Activated naive CD4-positive, alpha-beta T cell treated with anti-CD3 and anti-CD28 coated beads, Interleukin-2, amount 50 U/mL, for 72 hours (primary cell): ENCODE data around the gene NSG1. TPM values are rescaled to one million over a fixed set of nuclear protein-coding genes. Genes with fewer than 3 reads are reported as not detected.
"Not testable (repeated sequence)": the region's sequence is repeated elsewhere in the genome, so short reads cannot be mapped to it uniquely, and the experiment has no call there.

Experiments
- ATAC-seq, 2 donors: fragments of 150-1000 bp; cut with Tn5 transposase; 2 replicates each; pipeline ENCODE4 v1.10.0; 2021; ENCODE audit warnings: mild to moderate bottlenecking in 2 of 2, moderate library complexity in 2 of 2
- DNase-seq, 2 donors: peaks; one replicate each; pipeline ENCODE4 v3.0.0; 2021 to 2022; ENCODE audit warnings: low spot score in 2 of 2
- H3K27ac Mint-ChIP-seq, 2 donors: one replicate each; pipeline ENCODE4 v1.8.0; 2022; ENCODE audit warnings: mild to moderate bottlenecking in 2 of 2, mixed read lengths in 2 of 2
- H3K36me3 Mint-ChIP-seq, 2 donors: one replicate each; pipeline ENCODE4 v1.8.0; 2022; ENCODE audit warnings: mixed read lengths in 2 of 2
- H3K9me3 Mint-ChIP-seq, 2 donors: one replicate each; pipeline ENCODE4 v1.8.0; 2022; ENCODE audit warnings: mixed read lengths in 2 of 2
- total RNA-seq, 2 donors: library from RNA; stranded (reverse); gene quantifications; one replicate each; pipeline ENCODE4 v1.2.3, GENCODE V29; 2022

The NSG1 gene, protein sequence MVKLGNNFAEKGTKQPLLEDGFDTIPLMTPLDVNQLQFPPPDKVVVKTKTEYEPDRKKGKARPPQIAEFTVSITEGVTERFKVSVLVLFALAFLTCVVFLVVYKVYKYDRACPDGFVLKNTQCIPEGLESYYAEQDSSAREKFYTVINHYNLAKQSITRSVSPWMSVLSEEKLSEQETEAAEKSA
- under 1 TPM; 0.25 to 0.91 TPM for total RNA-seq

- ATAC-seq (peak; percentile 47 to 48), DNase-seq (peak in 1 of 2 donors; percentile 17)
- no peaks in the 10 kb centered on the region for H3K9me3 Mint-ChIP-seq
- H3K36me3 Mint-ChIP-seq = no peaks in the 10 kb centered on the region
- no peak within 1 kb of the TSS for H3K27ac Mint-ChIP-seq
Observed at GRCh38 chr4:4386736-4387392, at the start of gene NSG1. Gene NSG1 (plus strand): TSS chr4:4387102. CDS start chr4:4387630, 528 bp downstream.

DNA sequence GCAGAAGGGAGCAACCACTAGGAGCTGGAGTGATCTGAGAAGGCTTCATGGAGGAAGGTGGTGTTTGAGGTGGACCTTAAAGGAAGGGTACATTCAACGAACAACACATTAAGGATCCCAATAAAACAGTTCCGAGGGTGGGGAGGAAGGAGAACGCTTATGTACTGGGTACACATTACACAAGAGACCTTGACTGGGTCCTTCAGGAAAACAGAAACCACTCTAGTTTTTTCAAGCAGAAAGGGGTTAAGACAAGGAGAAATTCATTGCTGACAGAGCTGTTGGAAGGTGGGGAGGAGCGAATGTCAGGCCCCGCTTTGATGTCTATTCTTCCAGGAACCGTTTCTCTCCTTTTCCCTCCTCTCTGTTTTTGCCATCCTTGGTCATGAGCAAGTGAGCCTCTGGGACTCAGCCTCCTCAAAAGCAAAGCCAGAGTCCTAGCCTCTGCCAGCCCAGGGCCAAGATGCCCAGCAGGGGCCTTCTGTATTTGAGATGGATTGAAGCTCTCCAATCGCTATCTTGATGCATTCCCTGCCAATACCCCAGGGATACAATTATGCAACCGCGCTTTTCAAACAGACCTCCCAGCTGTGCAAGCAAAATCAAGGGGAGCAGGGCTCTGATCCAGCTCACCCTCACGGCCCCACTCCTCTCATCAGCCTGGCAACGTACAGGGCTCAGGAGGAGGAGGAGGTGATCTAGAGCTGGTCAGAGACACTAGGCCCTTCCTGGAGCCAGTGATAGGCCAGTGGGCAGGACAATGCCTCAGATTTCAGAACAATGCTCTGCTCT lies 48.5 kb upstream of the NSG1 start:
- ATAC-seq = no peak
- H3K9me3 Mint-ChIP-seq = no peaks in the 10 kb centered on the region
- DNase-seq = no peak
- peak overlapping the region in 1 of 2 donors; percentile 5 for H3K27ac Mint-ChIP-seq
- H3K36me3 Mint-ChIP-seq = no peaks in the 10 kb centered on the region

DNA sequence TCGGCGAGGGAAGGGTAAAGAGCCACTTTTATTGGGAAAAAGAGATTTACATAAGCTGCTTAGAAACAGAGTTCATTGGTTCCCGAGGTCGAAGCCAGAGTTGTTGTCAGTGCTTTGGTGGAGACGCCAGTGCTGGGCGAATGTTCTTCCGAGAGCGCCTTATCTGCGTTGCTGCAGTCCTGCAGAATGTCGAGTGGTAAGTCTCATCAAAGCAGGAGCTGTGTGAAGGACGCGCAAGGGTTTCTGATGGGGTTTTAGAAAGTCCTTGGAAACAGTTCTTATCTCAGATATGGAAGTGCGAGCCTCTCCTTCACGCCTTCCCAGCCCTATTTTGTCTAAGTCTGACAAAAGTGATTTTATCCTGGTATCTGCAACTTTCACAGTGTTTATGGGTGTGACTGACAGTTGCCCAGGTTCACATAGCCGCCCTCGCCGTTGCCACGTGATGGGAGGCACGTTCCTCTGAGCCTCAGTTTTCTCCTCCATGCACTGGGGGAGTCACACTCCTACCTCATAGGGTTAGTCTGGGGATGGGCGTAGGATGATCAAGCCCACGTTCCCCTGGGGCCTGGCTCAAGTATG lies 47.3 kb upstream of the NSG1 start:
- Mint-ChIP-seq H3K9me3 (no peaks in the 10 kb centered on the region), H3K27ac (no peak overlapping the region), H3K36me3 (no peaks in the 10 kb centered on the region)
- ATAC-seq = no peak
- no peak for DNase-seq

DNA sequence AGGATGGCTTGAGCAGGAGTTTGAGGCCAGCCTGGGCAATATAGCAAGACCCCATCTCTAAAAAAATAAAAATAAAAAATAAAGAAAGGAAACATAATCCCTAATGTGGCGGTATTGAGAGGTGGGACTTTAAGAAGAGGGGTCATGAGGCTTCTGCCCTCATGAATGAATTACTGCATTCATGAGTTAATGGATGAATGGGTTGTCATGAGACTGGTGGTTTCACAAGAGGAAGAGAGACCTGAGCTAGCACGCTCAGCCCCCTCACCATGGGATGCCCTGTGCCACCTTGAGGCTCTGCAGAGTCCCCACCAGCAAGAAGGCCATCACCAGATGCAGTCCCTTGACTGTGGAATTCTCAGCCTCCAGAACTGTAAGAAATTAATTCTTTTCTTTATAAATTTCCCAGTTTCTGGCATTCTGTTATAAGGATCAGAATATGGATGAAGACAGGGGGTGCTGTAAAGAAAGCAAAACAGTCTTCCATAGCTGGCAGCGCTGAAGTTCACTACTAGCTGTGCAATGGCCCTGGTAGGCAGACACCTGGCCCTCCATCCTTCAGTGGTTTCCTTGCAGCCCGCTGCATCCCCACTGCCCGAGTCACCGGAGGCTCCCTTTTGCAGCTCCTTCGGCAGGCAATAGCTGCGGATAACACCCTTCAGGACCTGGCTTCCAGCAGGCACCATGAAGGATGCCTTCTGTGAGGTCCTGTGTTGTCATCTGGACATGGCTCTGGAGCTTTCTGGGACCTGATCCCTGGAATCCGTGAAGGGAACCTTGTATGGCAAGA lies 44.8 kb upstream of the NSG1 start:
- Mint-ChIP-seq H3K9me3 (no peaks in the 10 kb centered on the region), H3K36me3 (no peaks in the 10 kb centered on the region), H3K27ac (no peak overlapping the region)
- ATAC-seq = no peak
- no peak for DNase-seq

- ATAC-seq (no peak), DNase-seq (no peak)
- H3K9me3 Mint-ChIP-seq = no peaks in the 10 kb centered on the region
- no peaks in the 10 kb centered on the region for H3K36me3 Mint-ChIP-seq
- peak overlapping the region in 1 of 2 donors; percentile 31 for H3K27ac Mint-ChIP-seq
Observed at GRCh38 chr4:4343038-4343437, 43.9 kb upstream of the NSG1 start.

DNA sequence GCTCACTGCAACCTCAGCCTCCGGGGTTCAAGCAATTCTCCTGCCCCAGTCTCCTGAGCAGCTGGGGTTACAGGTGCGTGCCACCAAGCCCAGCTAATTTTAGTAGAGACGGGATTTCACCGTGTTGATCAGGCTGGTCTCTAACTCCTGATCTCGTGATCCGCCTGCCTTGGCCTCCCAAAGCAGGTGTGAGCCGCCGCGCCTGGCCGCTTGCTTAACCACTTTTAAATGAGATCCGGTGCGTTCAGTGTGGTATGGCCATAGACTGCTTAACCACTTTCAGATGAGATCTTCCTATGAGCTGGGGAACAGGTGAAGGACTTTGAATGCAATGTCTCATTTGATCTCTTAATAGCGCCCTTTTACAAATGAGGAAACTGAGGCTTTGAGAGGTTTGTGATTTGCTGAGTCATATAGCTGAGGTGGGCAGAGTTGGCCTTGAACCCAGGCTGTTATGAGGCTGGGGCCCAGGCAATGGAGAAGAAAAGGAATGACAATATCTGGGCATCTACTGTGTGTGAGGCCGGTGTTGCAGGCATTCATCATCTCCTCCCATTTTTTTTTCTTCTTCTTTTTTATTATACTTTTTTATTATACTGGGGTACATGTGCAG lies 41.9 kb upstream of the NSG1 start:
- no peak for ATAC-seq
- no peak for DNase-seq
- Mint-ChIP-seq H3K36me3 (peaks cover 5 to 9% of the 10 kb centered on the region in 2 donors), H3K27ac (peak overlapping the region in 1 of 2 donors; percentile 68), H3K9me3 (peaks cover 0 to 7% of the 10 kb centered on the region in 2 donors)

- peaks cover 5 to 9% of the 10 kb centered on the region in 2 donors for H3K36me3 Mint-ChIP-seq
- DNase-seq (no peak), ATAC-seq (no peak)
- no peak overlapping the region for H3K27ac Mint-ChIP-seq
- peaks cover 0 to 7% of the 10 kb centered on the region in 2 donors for H3K9me3 Mint-ChIP-seq
Observed at GRCh38 chr4:4347585-4347984, 39.3 kb upstream of the NSG1 start.

GRCh38 chr4:4348585-4348984 lies 38.3 kb upstream of the NSG1 start:
- peak; percentile 51 to 57 for ATAC-seq
- not testable (repeated sequence) for H3K9me3 Mint-ChIP-seq, H3K27ac Mint-ChIP-seq, H3K36me3 Mint-ChIP-seq, DNase-seq

DNA sequence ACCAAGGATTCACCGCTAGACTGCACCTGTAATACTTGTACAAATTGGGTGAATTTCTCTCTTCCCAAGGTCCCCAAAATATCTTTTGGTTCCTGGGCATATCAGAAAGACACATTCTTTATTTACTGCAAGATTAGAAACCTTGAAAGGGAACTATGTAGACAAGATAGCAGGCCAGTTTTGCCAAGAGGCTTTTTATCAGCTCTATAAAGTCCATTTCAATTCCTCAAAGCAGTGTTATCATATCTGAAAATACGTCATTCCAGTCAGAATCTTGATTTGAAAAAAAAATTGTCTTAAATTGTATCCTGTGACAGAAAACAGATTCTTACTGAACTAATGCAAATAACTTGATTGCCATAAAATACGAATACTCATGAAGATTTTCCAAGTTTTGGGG lies 37.0 kb upstream of the NSG1 start:
- ATAC-seq (no peak), DNase-seq (no peak)
- Mint-ChIP-seq H3K9me3 (peaks cover 0 to 9% of the 10 kb centered on the region in 2 donors), H3K27ac (no peak overlapping the region), H3K36me3 (peaks cover 5 to 9% of the 10 kb centered on the region in 2 donors)

- DNase-seq (no peak), ATAC-seq (no peak)
- Mint-ChIP-seq H3K27ac (no peak overlapping the region), H3K9me3 (peaks cover 0 to 9% of the 10 kb centered on the region in 2 donors), H3K36me3 (peaks cover 5 to 9% of the 10 kb centered on the region in 2 donors)
Observed at GRCh38 chr4:4350909-4351308, 36.0 kb upstream of the NSG1 start.

DNA sequence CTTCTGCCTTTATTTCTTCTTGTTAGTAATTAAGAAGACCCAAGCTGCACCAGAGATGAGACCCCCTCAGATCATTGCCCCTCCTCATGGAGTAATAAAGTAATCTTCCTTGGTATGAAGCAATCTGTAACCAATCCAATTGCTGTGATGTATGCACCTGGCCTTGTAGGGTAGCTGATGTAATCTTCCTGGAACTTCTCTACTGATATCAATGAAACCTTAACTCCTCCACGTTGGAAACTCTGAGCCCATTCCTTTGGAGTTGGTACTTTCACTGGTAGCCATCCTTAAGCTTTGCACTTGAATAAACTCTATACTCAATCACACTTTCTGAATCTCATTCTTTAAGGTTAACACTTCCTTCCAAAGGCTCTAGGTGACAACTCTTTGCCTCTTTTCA lies 31.6 kb upstream of the NSG1 start:
- DNase-seq = no peak
- Mint-ChIP-seq H3K9me3 (peaks cover 0 to 3% of the 10 kb centered on the region in 2 donors), H3K36me3 (no peaks in the 10 kb centered on the region), H3K27ac (no peak overlapping the region)
- no peak for ATAC-seq

GRCh38 chr4:4356106-4357041 lies 30.5 kb upstream of the NSG1 start:
- H3K36me3 Mint-ChIP-seq = no peaks in the 10 kb centered on the region
- DNase-seq = no peak

DNA sequence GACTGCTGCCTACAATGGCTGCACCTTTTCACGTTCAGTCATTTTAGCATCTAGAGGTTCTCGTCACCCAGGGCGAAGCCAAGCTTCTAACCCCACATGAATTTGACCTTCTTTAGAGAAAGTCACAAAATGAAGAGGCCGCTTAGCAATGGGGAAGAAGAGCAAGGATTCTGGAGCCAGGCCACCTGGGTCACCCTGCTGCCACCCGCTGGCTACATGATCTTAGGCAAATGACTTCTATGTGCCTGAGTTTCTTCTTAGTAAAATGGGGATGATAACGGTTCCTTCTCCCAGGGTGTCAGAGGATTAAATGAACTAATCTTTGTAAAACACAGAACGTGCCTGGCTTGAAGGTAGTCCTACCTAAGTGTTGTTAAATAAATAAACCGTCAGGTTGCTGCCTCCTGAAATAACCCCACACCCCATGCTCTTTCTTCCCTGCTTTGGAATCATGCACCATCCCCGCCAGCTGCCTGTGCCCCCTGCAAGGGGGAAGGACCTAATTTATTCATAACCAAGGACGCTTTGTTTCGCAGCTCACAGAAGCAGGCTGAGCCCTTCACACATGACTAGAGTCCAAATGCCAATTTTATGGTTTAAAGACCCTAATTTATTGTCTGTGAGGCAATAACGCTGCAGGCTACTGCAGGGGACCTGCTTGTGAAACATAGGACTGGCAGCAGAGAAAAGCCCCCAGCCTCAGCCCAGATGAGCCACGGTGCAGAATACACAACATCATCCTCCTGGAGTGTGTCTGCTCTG lies 28.6 kb upstream of the NSG1 start:
- H3K36me3 Mint-ChIP-seq = no peaks in the 10 kb centered on the region
- H3K27ac Mint-ChIP-seq = no peak overlapping the region
- DNase-seq = no peak
- ATAC-seq = no peak
- peaks cover 0 to 3% of the 10 kb centered on the region in 2 donors for H3K9me3 Mint-ChIP-seq

More at GRCh38 chr4:4356106-4357041, 30.5 kb upstream of the NSG1 start:
- no peak for ATAC-seq
- Mint-ChIP-seq H3K27ac (peak overlapping the region in 1 of 2 donors; percentile 30), H3K9me3 (peaks cover 0 to 3% of the 10 kb centered on the region in 2 donors)

DNA sequence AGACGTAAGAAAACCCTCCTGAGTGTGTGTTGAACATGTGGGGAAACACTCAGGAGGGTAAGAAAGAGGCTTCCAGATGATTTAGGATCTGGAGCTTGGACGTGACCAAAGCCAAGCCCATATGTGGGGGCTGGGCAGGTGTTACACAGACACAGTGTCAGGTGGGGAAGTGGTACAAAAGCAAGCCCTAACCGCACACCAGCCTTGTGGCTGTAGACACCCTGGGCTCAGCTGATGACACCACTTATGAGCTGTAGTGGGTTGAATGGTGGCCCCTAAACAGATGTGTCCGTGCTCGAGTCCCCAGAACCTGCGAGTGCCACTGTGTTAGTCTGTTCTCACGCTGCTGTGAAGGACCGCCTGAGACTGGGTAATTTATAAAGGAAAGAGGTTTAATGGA lies 25.0 kb upstream of the NSG1 start:
- no peak overlapping the region for H3K27ac Mint-ChIP-seq
- ATAC-seq = no peak

More for the DNA sequence above, 25.0 kb upstream of the NSG1 start:
- H3K9me3 Mint-ChIP-seq = peaks cover 6 to 10% of the 10 kb centered on the region in 2 donors
- peaks cover 6 to 10% of the 10 kb centered on the region in 2 donors for H3K36me3 Mint-ChIP-seq
- no peak for DNase-seq
